Panc1 (cell line): ENCODE measurements around the gene APEH. TPM values are rescaled to one million over a fixed set of nuclear protein-coding genes. Genes with fewer than 3 reads are reported as not detected.

Experiments
- ATAC-seq: fragments of 200-7000 bp; cut with Tn5 transposase; 2 replicates; pipeline ENCODE4 v1.9.1; 2020; ENCODE audit warnings: mild to moderate bottlenecking, moderate library complexity
- BruUV-seq: library from RNA; stranded (reverse); fragments of 400-500 nt; replicated peaks from 2 replicates; lab custom pipeline; 2021; lab: Mats Ljungman, UMichigan
- CTCF ChIA-PET: fragments of 300-600 bp; sonication (Branson Sonifier 250); formaldehyde crosslinking; loops from one replicate; lab custom pipeline; 2022; ENCODE audit warnings: antibody characterized with exemption; lab: Charles Lee
- POLR2A ChIA-PET: fragments of 300-600 bp; sonication (Branson Sonifier 250); formaldehyde crosslinking; loops from one replicate; lab custom pipeline; 2022; ENCODE audit warnings: antibody characterized with exemption; lab: Charles Lee
- DNase-seq: peaks from one replicate; pipeline ENCODE4 v3.0.0-alpha.2; 2010; ENCODE audit warnings: low read depth, low spot score
- H3K27ac ChIP-seq: 2 replicates; pipeline ENCODE4 v1.5.1; 2011; ENCODE audit warnings: mild to moderate bottlenecking, low read length, inconsistent platforms
- H3K27me3 ChIP-seq: fragments of 200-500 bp; sonication (Bioruptor generic); 2 replicates; pipeline ENCODE4 v1.6.0; 2014; ENCODE audit warnings: low read length, inconsistent platforms; ENCODE audit not compliant: control insufficient read depth, insufficient read depth
- H3K36me3 ChIP-seq: fragments of 200-500 bp; sonication (Bioruptor generic); 2 replicates; pipeline ENCODE4 v1.5.1; 2014; ENCODE audit warnings: inconsistent platforms, mild to moderate bottlenecking, low read length, moderate library complexity; ENCODE audit not compliant: control insufficient read depth, insufficient read depth
- H3K4me1 ChIP-seq: 2 replicates; pipeline ENCODE4 v1.5.1; 2011; ENCODE audit warnings: inconsistent platforms, mild to moderate bottlenecking, low read length, moderate library complexity; ENCODE audit not compliant: control insufficient read depth, insufficient read depth
- H3K4me3 ChIP-seq, 2 experiments: 2 replicates each; pipeline ENCODE4 v1.5.1; 2011 to 2012; ENCODE audit warnings: low read depth in 2 of 2, low read length in 2 of 2, mild to moderate bottlenecking in 2 of 2, inconsistent platforms in 1 of 2, moderate library complexity in 1 of 2
- H3K9me3 ChIP-seq: fragments of 200-500 bp; sonication (Bioruptor generic); 2 replicates; pipeline ENCODE4 v1.5.1; 2014; ENCODE audit warnings: low read depth, mild to moderate bottlenecking, inconsistent platforms, low read length, moderate library complexity; ENCODE audit not compliant: control insufficient read depth, insufficient read depth
- POLR2AphosphoS5 ChIP-seq: IDR thresholded peaks from 2 replicates; pipeline ENCODE4 v1.6.1; 2012; ENCODE audit warnings: mild to moderate bottlenecking, low read depth, low read length, moderate library complexity
- SIN3A ChIP-seq: IDR thresholded peaks from 2 replicates; pipeline ENCODE4 v1.6.1; 2012; ENCODE audit warnings: low read depth, mild to moderate bottlenecking, low read length, moderate library complexity, borderline replicate concordance; ENCODE audit not compliant: insufficient read depth
- TCF7L2 ChIP-seq: IDR thresholded peaks from 2 replicates; pipeline ENCODE4 v1.6.1; 2011; ENCODE audit warnings: mild to moderate bottlenecking, low read depth, low read length, inconsistent platforms
- in situ Hi-C: cut with HindIII; loops from 2 replicates; pipeline ENCODE4 v1.10.0; 2016; ENCODE audit warnings: low sequenced_read_pairs, low pct_unique_long_range_greater_than_20kb
- intact Hi-C: fragments of 100-400 bp; cut with micrococcal nuclease; formaldehyde crosslinking; loops from one replicate; pipeline ENCODE4 v1.10.0; 2022; ENCODE audit not compliant: unreplicated experiment
- total RNA-seq: library from RNA; stranded (reverse); gene quantifications from one replicate; pipeline ENCODE4 v1.2.1, GENCODE V29; 2021; ENCODE audit not compliant: unreplicated experiment
- TF ChIP-seq, protein P1 (sequence below), 2 experiments: IDR thresholded peaks; 2 replicates each; pipeline ENCODE4 v1.6.1; 2011 to 2012; ENCODE audit warnings: low read depth in 2 of 2, control low read depth in 1 of 2, low read length in 1 of 2, mild to moderate bottlenecking in 1 of 2, moderate library complexity in 1 of 2; ENCODE audit not compliant: insufficient read depth in 1 of 2
- TF ChIP-seq, protein P2 (sequence below): fragments of 450-650 bp; IDR thresholded peaks from 2 replicates; pipeline ENCODE4 v1.5.1; 2017; ENCODE audit warnings: mild to moderate bottlenecking

APEH gene
- total RNA-seq, 1 experiment from 2014 or later, result 131 TPM

DNA sequence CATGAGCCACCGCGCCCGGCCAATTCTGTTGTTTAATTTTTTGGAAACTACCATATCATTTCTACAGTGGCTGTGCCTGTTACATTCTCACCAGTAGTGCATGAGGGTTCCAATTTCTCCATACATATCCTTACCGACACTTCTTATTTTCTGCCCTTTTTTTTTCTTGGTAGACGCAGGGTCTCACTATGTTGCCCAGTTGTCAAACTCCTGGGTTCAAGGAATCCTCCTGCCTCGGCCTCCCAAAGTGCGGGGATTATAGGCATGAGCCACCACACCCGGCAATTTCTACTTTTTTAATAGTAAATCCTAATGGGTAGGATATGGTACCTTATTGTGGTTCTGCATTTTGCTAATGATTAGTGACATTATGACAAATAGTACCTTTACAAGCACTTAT lies 35.7 kb downstream of the APEH start:
- intact Hi-C loops (no loop called here), in situ Hi-C loops (no loop called here)
- CTCF ChIA-PET, result no interaction called here
- no peak for DNase-seq
- no peaks in the 10 kb centered on the region for H3K4me1 ChIP-seq
- H3K9me3 ChIP-seq, result no peaks in the 10 kb centered on the region
- no peak for ATAC-seq
- H3K27ac ChIP-seq, result no peak overlapping the region
- POLR2A ChIA-PET, result no interaction called here
- no peaks in the 10 kb centered on the region for H3K27me3 ChIP-seq
- TF ChIP-seq POLR2AphosphoS5, result no peak
- TF ChIP-seq, protein P1, sequence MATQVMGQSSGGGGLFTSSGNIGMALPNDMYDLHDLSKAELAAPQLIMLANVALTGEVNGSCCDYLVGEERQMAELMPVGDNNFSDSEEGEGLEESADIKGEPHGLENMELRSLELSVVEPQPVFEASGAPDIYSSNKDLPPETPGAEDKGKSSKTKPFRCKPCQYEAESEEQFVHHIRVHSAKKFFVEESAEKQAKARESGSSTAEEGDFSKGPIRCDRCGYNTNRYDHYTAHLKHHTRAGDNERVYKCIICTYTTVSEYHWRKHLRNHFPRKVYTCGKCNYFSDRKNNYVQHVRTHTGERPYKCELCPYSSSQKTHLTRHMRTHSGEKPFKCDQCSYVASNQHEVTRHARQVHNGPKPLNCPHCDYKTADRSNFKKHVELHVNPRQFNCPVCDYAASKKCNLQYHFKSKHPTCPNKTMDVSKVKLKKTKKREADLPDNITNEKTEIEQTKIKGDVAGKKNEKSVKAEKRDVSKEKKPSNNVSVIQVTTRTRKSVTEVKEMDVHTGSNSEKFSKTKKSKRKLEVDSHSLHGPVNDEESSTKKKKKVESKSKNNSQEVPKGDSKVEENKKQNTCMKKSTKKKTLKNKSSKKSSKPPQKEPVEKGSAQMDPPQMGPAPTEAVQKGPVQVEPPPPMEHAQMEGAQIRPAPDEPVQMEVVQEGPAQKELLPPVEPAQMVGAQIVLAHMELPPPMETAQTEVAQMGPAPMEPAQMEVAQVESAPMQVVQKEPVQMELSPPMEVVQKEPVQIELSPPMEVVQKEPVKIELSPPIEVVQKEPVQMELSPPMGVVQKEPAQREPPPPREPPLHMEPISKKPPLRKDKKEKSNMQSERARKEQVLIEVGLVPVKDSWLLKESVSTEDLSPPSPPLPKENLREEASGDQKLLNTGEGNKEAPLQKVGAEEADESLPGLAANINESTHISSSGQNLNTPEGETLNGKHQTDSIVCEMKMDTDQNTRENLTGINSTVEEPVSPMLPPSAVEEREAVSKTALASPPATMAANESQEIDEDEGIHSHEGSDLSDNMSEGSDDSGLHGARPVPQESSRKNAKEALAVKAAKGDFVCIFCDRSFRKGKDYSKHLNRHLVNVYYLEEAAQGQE (IDR thresholded peaks at IDR 0.05; ENCODE audit: insufficient read depth in 1 of 2, low read depth in 2 of 2, low read length in 1 of 2), result no peak
- no peak for TF ChIP-seq SIN3A
- TF ChIP-seq, protein P2, sequence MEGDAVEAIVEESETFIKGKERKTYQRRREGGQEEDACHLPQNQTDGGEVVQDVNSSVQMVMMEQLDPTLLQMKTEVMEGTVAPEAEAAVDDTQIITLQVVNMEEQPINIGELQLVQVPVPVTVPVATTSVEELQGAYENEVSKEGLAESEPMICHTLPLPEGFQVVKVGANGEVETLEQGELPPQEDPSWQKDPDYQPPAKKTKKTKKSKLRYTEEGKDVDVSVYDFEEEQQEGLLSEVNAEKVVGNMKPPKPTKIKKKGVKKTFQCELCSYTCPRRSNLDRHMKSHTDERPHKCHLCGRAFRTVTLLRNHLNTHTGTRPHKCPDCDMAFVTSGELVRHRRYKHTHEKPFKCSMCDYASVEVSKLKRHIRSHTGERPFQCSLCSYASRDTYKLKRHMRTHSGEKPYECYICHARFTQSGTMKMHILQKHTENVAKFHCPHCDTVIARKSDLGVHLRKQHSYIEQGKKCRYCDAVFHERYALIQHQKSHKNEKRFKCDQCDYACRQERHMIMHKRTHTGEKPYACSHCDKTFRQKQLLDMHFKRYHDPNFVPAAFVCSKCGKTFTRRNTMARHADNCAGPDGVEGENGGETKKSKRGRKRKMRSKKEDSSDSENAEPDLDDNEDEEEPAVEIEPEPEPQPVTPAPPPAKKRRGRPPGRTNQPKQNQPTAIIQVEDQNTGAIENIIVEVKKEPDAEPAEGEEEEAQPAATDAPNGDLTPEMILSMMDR, result no peak
- no peak for TF ChIP-seq TCF7L2
- BruUV-seq, result no TSS peak
- no peaks in the 10 kb centered on the region for H3K36me3 ChIP-seq
- H3K4me3 ChIP-seq, result no peak overlapping the region

DNA sequence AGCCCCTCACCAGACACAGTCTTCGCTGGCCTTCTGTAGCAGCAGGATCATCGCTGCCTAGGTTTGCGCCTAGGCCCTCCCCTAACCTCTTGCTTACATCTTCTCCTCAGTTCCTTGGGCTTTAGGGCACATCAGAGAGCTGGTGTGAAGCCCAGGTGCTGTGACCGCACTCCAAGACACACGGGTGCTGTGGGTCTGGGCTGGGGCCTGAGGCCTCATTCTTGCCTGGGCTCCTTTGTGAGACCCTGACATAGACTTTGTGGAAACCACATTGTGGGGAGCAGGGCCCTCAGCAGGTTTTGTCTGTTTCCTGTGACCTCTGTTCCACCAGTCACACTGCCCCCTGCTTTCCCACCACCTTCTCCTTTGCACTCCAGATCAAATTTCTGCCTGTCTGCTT lies 37.3 kb downstream of the APEH start:
- H3K4me1 ChIP-seq, result no peaks in the 10 kb centered on the region
- ChIA-PET POLR2A (no interaction called here), CTCF (no interaction called here)
- no TSS peak for BruUV-seq
- no peaks in the 10 kb centered on the region for H3K27me3 ChIP-seq
- no peak for TF ChIP-seq TCF7L2
- TF ChIP-seq, protein P2, result no peak
- TF ChIP-seq SIN3A, result no peak
- no peak for TF ChIP-seq POLR2AphosphoS5
- TF ChIP-seq, protein P1 (IDR thresholded peaks at IDR 0.05; ENCODE audit: insufficient read depth in 1 of 2, low read depth in 2 of 2, low read length in 1 of 2), result no peak
- H3K9me3 ChIP-seq, result no peaks in the 10 kb centered on the region
- ATAC-seq, result no peak
- DNase-seq, result no peak
- no peak overlapping the region for H3K4me3 ChIP-seq
- no peak overlapping the region for H3K27ac ChIP-seq
- in situ Hi-C loops (no loop called here), intact Hi-C loops (no loop called here)
- H3K36me3 ChIP-seq, result no peaks in the 10 kb centered on the region
